Measurements from ENCODE around the gene BOLA3. TPM values are rescaled to one million over a fixed set of nuclear protein-coding genes. Genes with fewer than 3 reads are reported as not detected.
"Not testable (repeated sequence)": the region's sequence is repeated elsewhere in the genome, so short reads cannot be mapped to it uniquely, and the experiment has no call there.

Gene BOLA3
- total RNA-seq, 1 donor from 2014 or later: 17.0 TPM

- no peaks in the 10 kb centered on the region for H3K36me3 Mint-ChIP-seq
- no peaks in the 10 kb centered on the region for H3K9me3 Mint-ChIP-seq
- no peak for TF ChIP-seq CTCF (IDR thresholded peaks at IDR 0.05; ENCODE audit: unreplicated experiment)
- peak overlapping the region; percentile 37 for H3K27ac Mint-ChIP-seq
- DNase-seq (ENCODE audit: low spot score in 2 of 2, unreplicated experiment in 2 of 2): no peak
- H3K4me3 Mint-ChIP-seq: no peak overlapping the region
- H3K27me3 Mint-ChIP-seq (ENCODE audit: low read depth): peaks cover 6% of the 10 kb centered on the region
- H3K4me1 Mint-ChIP-seq: peaks cover 4% of the 10 kb centered on the region
These were observed 40.4 kb upstream of the BOLA3 start for GRCh38 chr2:74188018-74188601.

- H3K27me3 Mint-ChIP-seq (ENCODE audit: low read depth); DNase-seq (ENCODE audit: low spot score in 2 of 2, unreplicated experiment in 2 of 2): not testable (repeated sequence)
These were observed 39.0 kb upstream of the BOLA3 start for GRCh38 chr2:74186706-74187105.

GRCh38 chr2:74186038-74186437, 38.3 kb upstream of the BOLA3 start:
- H3K27me3 Mint-ChIP-seq (ENCODE audit: low read depth): peaks cover 1% of the 10 kb centered on the region
- DNase-seq (ENCODE audit: low spot score in 2 of 2, unreplicated experiment in 2 of 2): no peak
- no peak overlapping the region for H3K4me3 Mint-ChIP-seq
- no peaks in the 10 kb centered on the region for H3K9me3 Mint-ChIP-seq
- TF ChIP-seq CTCF (IDR thresholded peaks at IDR 0.05; ENCODE audit: unreplicated experiment): no peak
- H3K36me3 Mint-ChIP-seq: no peaks in the 10 kb centered on the region
- H3K4me1 Mint-ChIP-seq: peaks cover 4% of the 10 kb centered on the region
- no peak overlapping the region for H3K27ac Mint-ChIP-seq

More at GRCh38 chr2:74186706-74187105, 39.0 kb upstream of the BOLA3 start:
- H3K36me3 Mint-ChIP-seq, H3K4me1 Mint-ChIP-seq, H3K4me3 Mint-ChIP-seq, H3K27ac Mint-ChIP-seq, H3K9me3 Mint-ChIP-seq: not testable (repeated sequence)

GRCh38 chr2:74183878-74184277, 36.2 kb upstream of the BOLA3 start:
- Mint-ChIP-seq H3K27me3 (ENCODE audit: low read depth) (no peaks in the 10 kb centered on the region), H3K4me3 (no peak overlapping the region), H3K36me3 (no peaks in the 10 kb centered on the region), H3K9me3 (no peaks in the 10 kb centered on the region), H3K4me1 (peaks cover 4% of the 10 kb centered on the region), H3K27ac (no peak overlapping the region)
- no peak for TF ChIP-seq CTCF (IDR thresholded peaks at IDR 0.05; ENCODE audit: unreplicated experiment)
- DNase-seq (ENCODE audit: low spot score in 2 of 2, unreplicated experiment in 2 of 2): no peak

GRCh38 chr2:74181739-74182138, 34.0 kb upstream of the BOLA3 start:
- TF ChIP-seq CTCF (IDR thresholded peaks at IDR 0.05; ENCODE audit: unreplicated experiment): no peak
- no peak for DNase-seq (ENCODE audit: low spot score in 2 of 2, unreplicated experiment in 2 of 2)
- Mint-ChIP-seq H3K36me3 (peaks cover 2% of the 10 kb centered on the region), H3K4me1 (peaks cover 6% of the 10 kb centered on the region), H3K27me3 (ENCODE audit: low read depth) (no peaks in the 10 kb centered on the region), H3K27ac (no peak overlapping the region), H3K9me3 (no peaks in the 10 kb centered on the region), H3K4me3 (no peak overlapping the region)

GRCh38 chr2:74179063-74179865, 31.6 kb upstream of the BOLA3 start:
- peak overlapping the region; percentile 97 for H3K27ac Mint-ChIP-seq
- TF ChIP-seq CTCF (IDR thresholded peaks at IDR 0.05; ENCODE audit: unreplicated experiment): peak; percentile 75
- peak overlapping the region; percentile 89 for H3K4me3 Mint-ChIP-seq

More at GRCh38 chr2:74179063-74179865, 31.6 kb upstream of the BOLA3 start:
- Mint-ChIP-seq H3K9me3 (peaks cover 13% of the 10 kb centered on the region), H3K4me1 (peaks cover 10% of the 10 kb centered on the region), H3K36me3 (peaks cover 16% of the 10 kb centered on the region), H3K27me3 (ENCODE audit: low read depth) (no peaks in the 10 kb centered on the region)
- DNase-seq (ENCODE audit: low spot score in 2 of 2, unreplicated experiment in 2 of 2): no peak
